Endothelial cell of umbilical vein (primary cell): ENCODE results near the gene CAMKMT. TPM values are rescaled to one million over a fixed set of nuclear protein-coding genes. Genes with fewer than 3 reads are reported as not detected.

Source experiments
- BruUV-seq: library from RNA; stranded (reverse); fragments of 400-500 nt; replicated peaks from 2 replicates; lab custom pipeline; 2021; lab: Mats Ljungman, UMichigan
- CTCF ChIA-PET: fragments of 300-600, 350-600 bp; sonication (Branson Sonifier 250); formaldehyde crosslinking; loops from one replicate; lab custom pipeline; 2021; ENCODE audit warnings: antibody characterized with exemption, inconsistent platforms; lab: Charles Lee
- POLR2A ChIA-PET: fragments of 300-600, 350-600 bp; sonication (Branson Sonifier 250); formaldehyde crosslinking; loops from one replicate; lab custom pipeline; 2021; ENCODE audit warnings: antibody characterized with exemption, inconsistent platforms; lab: Charles Lee
- DNase-seq: peaks from one replicate; pipeline ENCODE4 v3.0.0-alpha.2; 2011; ENCODE audit warnings: low read depth, low spot score
- FAIRE-seq: peaks from 2 replicates; lab custom pipeline; 2011; peaks lifted over from hg19 to GRCh38; lab: Jason Lieb, UNC
- H2AFZ ChIP-seq: 2 replicates; pipeline ENCODE4 v1.6.0; 2012; ENCODE audit warnings: low read depth, low read length, control low read depth, inconsistent platforms
- H3K27ac ChIP-seq: 2 replicates; pipeline ENCODE4 v1.5.1; 2011; ENCODE audit warnings: low read depth, mild to moderate bottlenecking, control low read depth, low read length, moderate library complexity; ENCODE audit not compliant: insufficient read depth
- H3K27me3 ChIP-seq, 2 experiments: 2 replicates each; pipeline versions ENCODE4 v1.6.0 to v1.6.1; 2011; ENCODE audit warnings: low read length in 2 of 2, mixed read lengths in 1 of 2; ENCODE audit not compliant: control insufficient read depth in 2 of 2, insufficient read depth in 2 of 2
- H3K36me3 ChIP-seq, 2 experiments: 2 replicates in 1 of 2; 3 replicates in 1 of 2; pipeline ENCODE4 v1.5.1; 2011; ENCODE audit warnings: low read length in 2 of 2, mild to moderate bottlenecking in 1 of 2, moderate library complexity in 1 of 2; ENCODE audit not compliant: control insufficient read depth in 2 of 2, insufficient read depth in 2 of 2; ENCODE audit errors: extremely low read depth in 1 of 2
- H3K4me1 ChIP-seq: 3 replicates; pipeline ENCODE4 v1.5.1; 2011; ENCODE audit warnings: mild to moderate bottlenecking, low read length; ENCODE audit not compliant: control insufficient read depth, insufficient read depth; ENCODE audit errors: extremely low read depth
- H3K4me2 ChIP-seq: 2 replicates; pipeline ENCODE4 v1.6.1; 2011; ENCODE audit warnings: low read length, control low read depth, mixed read lengths; ENCODE audit not compliant: insufficient read depth
- H3K4me3 ChIP-seq, 3 experiments: fragments of 200-600 bp in 1 of 3; sonication (generic), shearing (Covaris generic) in 1 of 3; replicated peaks in 1 of 3; 2 replicates each; pipeline ENCODE4 v1.5.1; 2011 to 2016; ENCODE audit warnings: control low read depth in 3 of 3, low read length in 3 of 3, mild to moderate bottlenecking in 2 of 3, inconsistent platforms in 1 of 3, low read depth in 1 of 3, moderate library complexity in 1 of 3; ENCODE audit not compliant: insufficient read depth in 1 of 3
- H3K79me2 ChIP-seq: 2 replicates; pipeline ENCODE4 v1.6.0; 2012; ENCODE audit warnings: low read length, inconsistent platforms; ENCODE audit not compliant: control insufficient read depth, insufficient read depth
- H3K9ac ChIP-seq: replicated peaks from 2 replicates; pipeline ENCODE3; 2011; ENCODE audit warnings: low read length, control low read depth; ENCODE audit not compliant: insufficient read depth; ENCODE audit errors: extremely low read depth
- H3K9me1 ChIP-seq: replicated peaks from 3 replicates; pipeline ENCODE4 v1.6.0; 2011; ENCODE audit warnings: mild to moderate bottlenecking, low read length; ENCODE audit not compliant: control insufficient read depth, insufficient read depth; ENCODE audit errors: extremely low read depth
- H3K9me3 ChIP-seq: replicated peaks from 2 replicates; pipeline ENCODE4 v1.5.1; 2012; ENCODE audit warnings: low read length, inconsistent platforms; ENCODE audit not compliant: control insufficient read depth, insufficient read depth
- H4K20me1 ChIP-seq: replicated peaks from 2 replicates; pipeline ENCODE3; 2011; ENCODE audit warnings: mild to moderate bottlenecking, low read length; ENCODE audit not compliant: control insufficient read depth, insufficient read depth; ENCODE audit errors: extremely low read depth
- EZH2 ChIP-seq: IDR thresholded peaks from 2 replicates; pipeline ENCODE4 v1.6.1; 2012; ENCODE audit warnings: borderline replicate concordance, low read depth, mild to moderate bottlenecking, moderate library complexity, low read length, inconsistent platforms; ENCODE audit not compliant: severe bottlenecking
- FOS ChIP-seq: IDR thresholded peaks from 2 replicates; pipeline ENCODE4 v1.6.1; 2011; ENCODE audit warnings: mild to moderate bottlenecking, low read length, moderate library complexity, borderline replicate concordance; ENCODE audit not compliant: insufficient read depth
- GATA2 ChIP-seq: IDR thresholded peaks from 2 replicates; pipeline ENCODE4 v1.7.0; 2011; ENCODE audit warnings: low read depth, mild to moderate bottlenecking, moderate library complexity, mixed read lengths, low read length; ENCODE audit not compliant: insufficient read length, insufficient read depth
- JUN ChIP-seq: IDR thresholded peaks from 2 replicates; pipeline ENCODE4 v1.6.1; 2011; ENCODE audit warnings: borderline replicate concordance, low read depth; ENCODE audit not compliant: insufficient read length, insufficient read depth
- MYC ChIP-seq: IDR thresholded peaks from one replicate; pipeline ENCODE4 v1.6.1; 2011; ENCODE audit warnings: mild to moderate bottlenecking, low read depth, low read length
- POLR2A ChIP-seq: IDR thresholded peaks from 2 replicates; pipeline ENCODE4 v1.6.1; 2012; ENCODE audit warnings: low read depth, mild to moderate bottlenecking, control low read depth, low read length
- dilution Hi-C: fragments of 300-500 bp; cut with MboI; formaldehyde crosslinking; loops from one replicate; pipeline ENCODE4 v1.15.0; 2019; ENCODE audit warnings: low sequenced_read_pairs; ENCODE audit not compliant: extremely low pct_ligation_motif_present
- intact Hi-C: fragments of 100-400 bp; cut with micrococcal nuclease; formaldehyde crosslinking; loops from one replicate; pipeline ENCODE4 v1.10.0; 2022
- polyA plus RNA-seq, 4 experiments: library from polyadenylated mRNA; depleted of rRNA in 3 of 4; stranded (reverse) in 3 of 4; unstranded in 1 of 4; fragments of >200 nt; gene quantifications; 2 replicates each; pipeline versions ENCODE4 v1.2.1 to v1.2.3, GENCODE V29; 2011 to 2012; ENCODE audit warnings: missing spikeins in 1 of 4
- total RNA-seq: library from RNA; stranded (reverse); gene quantifications from 2 replicates; pipeline ENCODE4 v1.2.3, GENCODE V29; 2021
- TF ChIP-seq, protein P1 (sequence below): IDR thresholded peaks from 2 replicates; pipeline ENCODE4 v1.6.1; 2011; ENCODE audit not compliant: insufficient read depth, insufficient read length
- TF ChIP-seq, protein P2 (sequence below), 2 donors: IDR thresholded peaks; 1 replicate in 1 of 2; 2 replicates in 1 of 2; pipeline ENCODE4 v1.5.1; 2011; ENCODE audit warnings: low read length in 2 of 2, mild to moderate bottlenecking in 2 of 2, moderate library complexity in 2 of 2, control low read depth in 1 of 2, inconsistent platforms in 1 of 2, low read depth in 1 of 2; ENCODE audit not compliant: insufficient read depth in 1 of 2; ENCODE audit errors: extremely low read depth in 1 of 2

CAMKMT gene
- total and polyA plus RNA-seq, 2 donors (not counting 3 experiments of a cell fraction or from before 2014, with no cell fraction given) = 4.1 to 10.7 TPM

DNA sequence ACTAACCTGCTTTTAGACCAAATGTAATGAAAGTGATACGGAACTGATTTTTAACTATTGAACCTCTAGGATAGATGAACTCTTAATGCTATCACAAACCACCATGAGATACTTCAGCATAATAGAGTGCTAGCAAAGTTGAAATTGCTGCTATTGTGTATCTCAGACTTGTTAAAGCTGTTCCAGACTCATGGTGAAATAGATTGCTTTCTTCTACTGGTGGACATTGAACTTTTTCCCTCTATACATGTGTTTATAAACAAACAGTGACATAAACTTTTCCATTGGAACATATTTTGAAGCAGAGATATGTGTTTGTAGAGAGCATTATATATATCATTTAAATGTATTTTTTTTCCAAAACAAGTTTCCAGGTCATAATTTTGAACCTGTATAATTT is 157.3 kb downstream of the CAMKMT start:
- H2AFZ ChIP-seq = no peak overlapping the region
- no peaks in the 10 kb centered on the region for H3K9me3 ChIP-seq
- TF ChIP-seq GATA2 (no peak), MYC (no peak), JUN (no peak), FOS (no peak), POLR2A (no peak), EZH2 (no peak)
- TF ChIP-seq, protein P1, sequence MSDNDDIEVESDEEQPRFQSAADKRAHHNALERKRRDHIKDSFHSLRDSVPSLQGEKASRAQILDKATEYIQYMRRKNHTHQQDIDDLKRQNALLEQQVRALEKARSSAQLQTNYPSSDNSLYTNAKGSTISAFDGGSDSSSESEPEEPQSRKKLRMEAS = no peak
- TF ChIP-seq, protein P2, sequence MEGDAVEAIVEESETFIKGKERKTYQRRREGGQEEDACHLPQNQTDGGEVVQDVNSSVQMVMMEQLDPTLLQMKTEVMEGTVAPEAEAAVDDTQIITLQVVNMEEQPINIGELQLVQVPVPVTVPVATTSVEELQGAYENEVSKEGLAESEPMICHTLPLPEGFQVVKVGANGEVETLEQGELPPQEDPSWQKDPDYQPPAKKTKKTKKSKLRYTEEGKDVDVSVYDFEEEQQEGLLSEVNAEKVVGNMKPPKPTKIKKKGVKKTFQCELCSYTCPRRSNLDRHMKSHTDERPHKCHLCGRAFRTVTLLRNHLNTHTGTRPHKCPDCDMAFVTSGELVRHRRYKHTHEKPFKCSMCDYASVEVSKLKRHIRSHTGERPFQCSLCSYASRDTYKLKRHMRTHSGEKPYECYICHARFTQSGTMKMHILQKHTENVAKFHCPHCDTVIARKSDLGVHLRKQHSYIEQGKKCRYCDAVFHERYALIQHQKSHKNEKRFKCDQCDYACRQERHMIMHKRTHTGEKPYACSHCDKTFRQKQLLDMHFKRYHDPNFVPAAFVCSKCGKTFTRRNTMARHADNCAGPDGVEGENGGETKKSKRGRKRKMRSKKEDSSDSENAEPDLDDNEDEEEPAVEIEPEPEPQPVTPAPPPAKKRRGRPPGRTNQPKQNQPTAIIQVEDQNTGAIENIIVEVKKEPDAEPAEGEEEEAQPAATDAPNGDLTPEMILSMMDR (IDR thresholded peaks at IDR 0.05; ENCODE audit: extremely low read depth in 1 of 2, insufficient read depth in 1 of 2, low read depth in 1 of 2, low read length in 2 of 2) = no peak
- no peak for FAIRE-seq
- intact Hi-C loops (no loop called here), dilution Hi-C loops (no loop called here)
- no peak for DNase-seq
- no peaks in the 10 kb centered on the region for H3K4me1 ChIP-seq
- H3K36me3 ChIP-seq = no peaks in the 10 kb centered on the region
- H3K27ac ChIP-seq = no peak overlapping the region
- CTCF ChIA-PET = interaction anchor here (1.0 to 1.2 kb wide), 2 partner anchors 11 to 18 kb away, joined by 3 read pairs; no protein-coding TSS in a partner anchor
- no peak overlapping the region for H3K9ac ChIP-seq
- H3K27me3 ChIP-seq = no peaks in the 10 kb centered on the region
- no peaks in the 10 kb centered on the region for H4K20me1 ChIP-seq
- POLR2A ChIA-PET = no interaction called here
- no TSS peak for BruUV-seq
- H3K79me2 ChIP-seq = no peaks in the 10 kb centered on the region
- no peaks in the 10 kb centered on the region for H3K9me1 ChIP-seq
- H3K4me3 ChIP-seq = no peak overlapping the region
- H3K4me2 ChIP-seq = no peak overlapping the region
